HUES64 (cell line): Measurements from ENCODE around the gene TOGARAM1.

Experiments
- H3K27ac ChIP-seq: 2 replicates; pipeline ENCODE4 v1.7.0; 2013; ENCODE audit warnings: low read depth, low read length, inconsistent platforms
- H3K27me3 ChIP-seq: 2 replicates; pipeline ENCODE4 v1.6.1; 2013; ENCODE audit warnings: mild to moderate bottlenecking, low read length; ENCODE audit not compliant: insufficient read depth
- H3K36me3 ChIP-seq: 2 replicates; pipeline ENCODE4 v1.6.1; 2013; ENCODE audit warnings: mild to moderate bottlenecking, low read length; ENCODE audit not compliant: insufficient read depth
- H3K4me1 ChIP-seq: 2 replicates; pipeline ENCODE4 v1.6.1; 2013; ENCODE audit warnings: mild to moderate bottlenecking, low read length, moderate library complexity; ENCODE audit not compliant: insufficient read depth
- H3K4me3 ChIP-seq: 2 replicates; pipeline ENCODE4 v1.5.1; 2013; ENCODE audit warnings: mild to moderate bottlenecking, low read length, moderate library complexity
- H3K9ac ChIP-seq: 2 replicates; pipeline ENCODE4 v1.6.1; 2013; ENCODE audit warnings: mild to moderate bottlenecking, low read depth, low read length
- H3K9me3 ChIP-seq: 2 replicates; pipeline ENCODE4 v1.6.1; 2013; ENCODE audit warnings: low read depth, low read length; ENCODE audit not compliant: insufficient read depth
- WGBS: fragments of 150-250, 120-280 bp; methylation state at CpG from one replicate; pipeline ENCODE4 v1.1.7; 2013; ENCODE audit warnings: missing lambda C conversion rate; 5-methylcytosine and 5-hydroxymethylcytosine counted together

TOGARAM1 gene

GRCh38 chr14:44989497-44990440, 27.8 kb downstream of the TOGARAM1 start:
- Histone ChIP-seq H3K4me3 (no peak overlapping the region), H3K27ac (no peak overlapping the region), H3K9ac (no peak overlapping the region), H3K36me3 (no peaks in the 10 kb centered on the region), H3K9me3 (no peaks in the 10 kb centered on the region), H3K4me1 (no peaks in the 10 kb centered on the region), H3K27me3 (no peaks in the 10 kb centered on the region)
- WGBS, result 91% methylated on average over 3 of the region's 3 CpGs

GRCh38 chr14:44990533-44990932, 28.5 kb downstream of the TOGARAM1 start:
- Histone ChIP-seq H3K27ac (no peak overlapping the region), H3K9ac (no peak overlapping the region), H3K9me3 (no peaks in the 10 kb centered on the region), H3K27me3 (no peaks in the 10 kb centered on the region), H3K4me3 (no peak overlapping the region), H3K36me3 (no peaks in the 10 kb centered on the region), H3K4me1 (no peaks in the 10 kb centered on the region)
- WGBS, result 100% methylated on average over 1 of the region's 2 CpGs

- H3K4me3 ChIP-seq, result no peak overlapping the region
- H3K9me3 ChIP-seq, result no peaks in the 10 kb centered on the region
- H3K9ac ChIP-seq, result no peak overlapping the region
- H3K4me1 ChIP-seq, result no peaks in the 10 kb centered on the region
- H3K27ac ChIP-seq, result no peak overlapping the region
- H3K27me3 ChIP-seq, result no peaks in the 10 kb centered on the region
- peaks cover 10% of the 10 kb centered on the region; the same call in 1 of the 2 replicates for H3K36me3 ChIP-seq
- 98% methylated on average over 2 of the region's 3 CpGs for WGBS
Observed at GRCh38 chr14:44995196-44995595, 33.2 kb downstream of the TOGARAM1 start.

GRCh38 chr14:44995770-44996294, 33.8 kb downstream of the TOGARAM1 start:
- H3K27ac ChIP-seq, result no peak overlapping the region
- H3K4me1 ChIP-seq, result no peaks in the 10 kb centered on the region
- no peaks in the 10 kb centered on the region for H3K27me3 ChIP-seq
- WGBS, result 97% methylated on average over 3 of the region's 4 CpGs
- peaks cover 14% of the 10 kb centered on the region; the same call in 1 of the 2 replicates for H3K36me3 ChIP-seq
- no peaks in the 10 kb centered on the region for H3K9me3 ChIP-seq
- no peak overlapping the region for H3K4me3 ChIP-seq
- H3K9ac ChIP-seq, result no peak overlapping the region

GRCh38 chr14:45003924-45004323, 41.9 kb downstream of the TOGARAM1 start:
- H3K36me3 ChIP-seq, result peaks cover 40% of the 10 kb centered on the region
- H3K27me3 ChIP-seq, result no peaks in the 10 kb centered on the region
- H3K4me1 ChIP-seq, result no peaks in the 10 kb centered on the region
- H3K27ac ChIP-seq, result no peak overlapping the region
- no peak overlapping the region for H3K4me3 ChIP-seq
- no peaks in the 10 kb centered on the region for H3K9me3 ChIP-seq
- 93% methylated on average over 2 of the region's 2 CpGs for WGBS
- no peak overlapping the region for H3K9ac ChIP-seq

- Histone ChIP-seq H3K4me3 (no peak overlapping the region), H3K27ac (no peak overlapping the region), H3K9ac (no peak overlapping the region), H3K27me3 (no peaks in the 10 kb centered on the region), H3K9me3 (no peaks in the 10 kb centered on the region), H3K36me3 (peaks cover 43% of the 10 kb centered on the region), H3K4me1 (no peaks in the 10 kb centered on the region)
- WGBS, result 96% methylated on average over 3 of the region's 3 CpGs
Observed at GRCh38 chr14:45015133-45015532, 53.1 kb downstream of the TOGARAM1 start.

GRCh38 chr14:45028107-45028626, 66.2 kb downstream of the TOGARAM1 start:
- 93% methylated on average over 2 of the region's 2 CpGs for WGBS
- no peak overlapping the region for H3K4me3 ChIP-seq
- peaks cover 72% of the 10 kb centered on the region for H3K36me3 ChIP-seq
- H3K9ac ChIP-seq, result no peak overlapping the region
- H3K27me3 ChIP-seq, result no peaks in the 10 kb centered on the region
- no peaks in the 10 kb centered on the region for H3K9me3 ChIP-seq
- no peaks in the 10 kb centered on the region for H3K4me1 ChIP-seq
- no peak overlapping the region for H3K27ac ChIP-seq

GRCh38 chr14:45034730-45035129, 72.7 kb downstream of the TOGARAM1 start:
- no peak overlapping the region for H3K27ac ChIP-seq
- H3K36me3 ChIP-seq, result peaks cover 66% of the 10 kb centered on the region
- H3K4me3 ChIP-seq, result no peak overlapping the region
- H3K4me1 ChIP-seq, result no peaks in the 10 kb centered on the region
- H3K27me3 ChIP-seq, result no peaks in the 10 kb centered on the region
- peaks cover 25% of the 10 kb centered on the region for H3K9me3 ChIP-seq
- no peak overlapping the region for H3K9ac ChIP-seq

GRCh38 chr14:45038256-45038655, 76.3 kb downstream of the TOGARAM1 start:
- 96% methylated on average over 5 of the region's 5 CpGs for WGBS
- Histone ChIP-seq H3K4me1 (no peaks in the 10 kb centered on the region), H3K27me3 (no peaks in the 10 kb centered on the region), H3K9ac (no peak overlapping the region), H3K36me3 (peaks cover 45% of the 10 kb centered on the region), H3K27ac (no peak overlapping the region), H3K9me3 (peaks cover 32% of the 10 kb centered on the region), H3K4me3 (no peak overlapping the region)

GRCh38 chr14:45038865-45039264, 76.9 kb downstream of the TOGARAM1 start:
- H3K4me1 ChIP-seq, result no peaks in the 10 kb centered on the region
- H3K9ac ChIP-seq, result no peak overlapping the region
- no peak overlapping the region for H3K4me3 ChIP-seq
- no peaks in the 10 kb centered on the region for H3K27me3 ChIP-seq
- WGBS, result 97% methylated on average over 5 of the region's 5 CpGs
- H3K27ac ChIP-seq, result no peak overlapping the region
- H3K9me3 ChIP-seq, result peaks cover 32% of the 10 kb centered on the region
- peaks cover 43% of the 10 kb centered on the region for H3K36me3 ChIP-seq

GRCh38 chr14:45039390-45039789, 77.4 kb downstream of the TOGARAM1 start:
- Histone ChIP-seq H3K27ac (no peak overlapping the region), H3K27me3 (no peaks in the 10 kb centered on the region)

More at GRCh38 chr14:45039390-45039789, 77.4 kb downstream of the TOGARAM1 start:
- peaks cover 45% of the 10 kb centered on the region for H3K36me3 ChIP-seq
- no peak overlapping the region for H3K4me3 ChIP-seq
- no peaks in the 10 kb centered on the region for H3K4me1 ChIP-seq
- H3K9me3 ChIP-seq, result peaks cover 32% of the 10 kb centered on the region
- 94% methylated on average over 2 of the region's 2 CpGs for WGBS
- H3K9ac ChIP-seq, result no peak overlapping the region
